Measurements from ENCODE around the gene YTHDF2.
A peak's percentile ranks its signal among the peaks of the same experiment; 100 is the strongest.

Gene YTHDF2

DNA sequence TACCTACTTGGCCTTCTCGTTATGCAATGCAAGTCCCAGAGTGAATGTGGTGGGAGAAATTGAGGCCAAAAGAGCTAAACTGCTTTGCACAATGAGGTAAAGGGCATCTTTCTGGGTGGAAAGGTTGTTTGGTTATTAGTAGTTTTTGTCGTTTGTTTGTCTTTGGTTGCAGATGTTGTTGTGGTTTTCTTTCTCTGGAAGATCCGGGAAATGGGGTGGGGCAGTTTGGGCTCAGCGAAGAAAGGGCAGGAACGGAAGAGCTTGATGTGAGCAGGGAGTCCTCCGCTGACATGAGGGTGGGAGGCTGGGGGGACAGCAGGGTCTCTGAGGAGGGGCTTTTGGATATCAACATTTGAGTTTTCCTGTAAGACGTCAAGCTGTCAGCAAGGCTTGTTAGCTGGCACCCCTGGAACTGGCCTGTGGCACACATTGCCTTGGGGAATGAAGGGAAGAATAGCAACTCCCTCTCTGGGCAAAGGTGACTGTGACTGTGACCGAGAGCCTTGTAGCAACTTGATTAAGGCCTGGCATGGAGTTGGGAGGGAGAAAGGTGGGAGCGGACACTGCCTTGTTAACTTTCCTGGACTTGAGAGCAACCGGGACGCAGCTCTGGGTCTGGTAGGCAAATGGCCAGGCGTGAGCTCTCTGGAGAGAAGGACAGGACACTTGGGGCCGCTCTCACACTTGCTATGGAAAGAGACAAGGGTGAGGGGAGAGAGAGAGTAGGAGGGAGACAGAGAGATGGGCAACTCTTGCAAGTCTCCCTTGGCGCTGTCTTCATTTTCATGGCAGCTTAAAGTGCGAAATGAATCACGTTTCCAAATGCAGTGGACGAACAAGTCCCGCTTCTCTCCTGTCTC lies 59.8 kb downstream of the YTHDF2 start:
- DNase-seq: no peak
- H3K4me3 Mint-ChIP-seq: no peak overlapping the region
- H3K36me3 Mint-ChIP-seq: no peaks in the 10 kb centered on the region
- CTCF ChIA-PET: interaction anchor here (1.4 kb wide), 1 partner anchor 12 kb away, joined by 5 read pairs; no protein-coding TSS in a partner anchor
- H3K27ac Mint-ChIP-seq: no peak overlapping the region
- H3K9me3 Mint-ChIP-seq: no peaks in the 10 kb centered on the region
- H3K4me1 Mint-ChIP-seq: peaks cover 5% of the 10 kb centered on the region
- peaks cover 47% of the 10 kb centered on the region for H3K27me3 Mint-ChIP-seq

DNA sequence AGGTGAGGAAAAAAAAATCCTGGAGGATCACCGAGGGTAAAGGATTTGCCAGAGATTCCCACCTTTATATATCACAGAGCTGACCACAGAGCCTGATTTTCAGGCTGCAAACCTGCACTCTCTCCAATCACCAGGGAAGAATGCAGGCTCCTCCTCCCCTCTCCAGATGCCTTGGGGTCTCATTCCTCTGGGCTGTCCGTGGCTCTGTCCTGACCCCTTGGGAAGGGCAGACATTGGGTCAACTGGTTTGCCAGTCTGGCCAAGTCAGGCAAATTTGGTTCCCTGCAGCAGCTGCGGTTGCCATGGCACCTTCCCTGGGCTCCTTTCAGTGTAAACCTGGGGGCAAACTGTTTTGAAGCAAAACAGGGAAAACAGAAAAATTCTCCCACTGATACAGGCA lies 63.6 kb downstream of the YTHDF2 start:
- Mint-ChIP-seq H3K9me3 (no peaks in the 10 kb centered on the region), H3K36me3 (no peaks in the 10 kb centered on the region), H3K4me3 (no peak overlapping the region), H3K27ac (no peak overlapping the region), H3K4me1 (peaks cover 5% of the 10 kb centered on the region), H3K27me3 (peaks cover 43% of the 10 kb centered on the region)
- CTCF ChIA-PET: no interaction called here
- DNase-seq: no peak

DNA sequence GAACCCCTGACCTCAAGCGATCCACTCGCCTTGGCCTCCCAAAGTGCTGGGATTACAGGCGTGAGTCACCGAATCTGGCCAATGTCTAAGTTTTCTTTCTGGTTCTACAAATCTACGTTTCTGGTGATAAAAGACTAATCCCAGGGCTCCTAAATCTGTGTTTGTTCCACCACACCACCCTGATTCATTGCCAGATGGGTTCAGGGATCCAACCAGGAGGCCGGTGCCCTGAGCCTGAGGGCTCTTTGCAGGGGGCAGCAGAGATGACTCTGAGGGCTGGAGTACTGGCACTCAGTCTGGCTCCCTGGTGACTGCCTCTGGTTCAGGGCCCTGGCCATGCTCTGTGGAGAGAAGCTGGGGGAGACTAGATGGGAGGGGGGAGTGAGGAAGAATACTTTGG lies 64.7 kb downstream of the YTHDF2 start:
- Mint-ChIP-seq H3K36me3 (no peaks in the 10 kb centered on the region), H3K4me3 (no peak overlapping the region), H3K9me3 (no peaks in the 10 kb centered on the region), H3K27ac (no peak overlapping the region), H3K27me3 (peaks cover 46% of the 10 kb centered on the region), H3K4me1 (peaks cover 1% of the 10 kb centered on the region)
- DNase-seq: no peak
- CTCF ChIA-PET: interaction anchor here (1.0 kb wide), 1 partner anchor 77 kb away, joined by 3 read pairs; no protein-coding TSS in a partner anchor

DNA sequence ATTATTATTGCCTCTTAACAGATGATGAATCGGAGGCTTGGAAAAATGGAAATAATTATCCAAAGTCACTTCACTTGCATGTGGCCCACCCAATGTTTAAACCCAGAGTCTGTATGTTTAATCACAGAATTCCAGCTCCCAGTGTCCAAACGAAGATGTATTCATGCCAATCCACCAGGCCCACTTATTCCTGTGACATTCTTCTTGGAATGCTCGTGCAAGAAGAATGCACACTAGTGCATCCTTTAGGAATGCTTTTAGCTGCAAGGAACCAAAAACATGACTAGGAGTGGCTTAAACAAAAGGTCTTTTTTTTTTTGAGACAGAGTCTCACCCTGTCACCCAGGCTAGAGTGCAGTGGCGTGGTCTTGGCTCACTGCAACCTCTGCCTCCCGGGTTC lies 66.3 kb downstream of the YTHDF2 start:
- Mint-ChIP-seq H3K36me3 (no peaks in the 10 kb centered on the region), H3K4me3 (no peak overlapping the region), H3K27me3 (peaks cover 39% of the 10 kb centered on the region), H3K4me1 (no peaks in the 10 kb centered on the region), H3K27ac (no peak overlapping the region), H3K9me3 (no peaks in the 10 kb centered on the region)
- CTCF ChIA-PET: interaction anchor here (1.9 kb wide), 1 partner anchor 18 kb away, joined by 5 read pairs; no protein-coding TSS in a partner anchor
- no peak for DNase-seq

DNA sequence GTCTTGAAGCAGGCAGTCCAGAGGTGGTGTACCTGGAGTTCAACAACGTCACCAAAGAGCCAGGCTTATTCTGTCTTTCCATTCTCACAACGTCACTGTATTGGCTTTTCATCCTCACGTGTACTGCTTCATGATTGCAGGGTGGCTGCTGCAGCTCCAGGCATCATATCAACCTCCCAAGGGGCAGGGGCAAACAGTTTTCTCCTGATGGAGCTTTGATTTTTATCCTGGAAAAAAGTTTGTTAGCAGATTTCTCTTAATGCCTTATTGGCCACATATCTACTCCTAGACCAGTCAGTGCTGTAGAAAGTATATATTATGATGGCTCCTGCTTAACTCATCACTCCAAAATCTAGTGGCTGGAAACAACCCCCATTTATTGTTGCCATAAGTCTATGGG lies 66.9 kb downstream of the YTHDF2 start:
- Mint-ChIP-seq H3K4me1 (no peaks in the 10 kb centered on the region), H3K36me3 (no peaks in the 10 kb centered on the region), H3K9me3 (no peaks in the 10 kb centered on the region), H3K27me3 (peaks cover 41% of the 10 kb centered on the region), H3K4me3 (no peak overlapping the region), H3K27ac (no peak overlapping the region)
- CTCF ChIA-PET: interaction anchor here (1.9 kb wide), 1 partner anchor 19 kb away, joined by 5 read pairs; no protein-coding TSS in a partner anchor
- no peak for DNase-seq

DNA sequence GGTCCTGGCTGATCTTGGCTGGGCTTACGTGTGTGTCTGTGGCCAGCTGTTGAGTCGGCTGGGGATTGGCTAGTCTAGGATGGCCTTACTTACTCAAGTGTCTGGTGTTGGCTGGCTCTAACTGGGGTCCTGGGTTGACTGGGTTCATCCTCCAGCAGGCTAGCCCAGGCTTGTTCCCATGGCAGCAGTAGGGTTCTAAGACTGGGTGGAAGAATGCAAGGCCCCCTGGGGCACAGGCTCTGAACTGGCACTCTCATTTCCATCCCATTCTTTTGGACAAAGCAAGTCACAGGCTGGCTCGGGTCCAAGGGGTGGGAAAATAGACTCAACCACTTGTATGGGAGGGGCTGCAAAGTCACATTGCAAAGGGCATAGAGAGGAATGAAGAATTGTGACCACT lies 67.3 kb downstream of the YTHDF2 start:
- H3K36me3 Mint-ChIP-seq: no peaks in the 10 kb centered on the region
- H3K9me3 Mint-ChIP-seq: no peaks in the 10 kb centered on the region
- H3K4me1 Mint-ChIP-seq: no peaks in the 10 kb centered on the region
- H3K27me3 Mint-ChIP-seq: peaks cover 45% of the 10 kb centered on the region
- CTCF ChIA-PET: no interaction called here
- no peak for DNase-seq
- no peak overlapping the region for H3K4me3 Mint-ChIP-seq
- H3K27ac Mint-ChIP-seq: no peak overlapping the region

DNA sequence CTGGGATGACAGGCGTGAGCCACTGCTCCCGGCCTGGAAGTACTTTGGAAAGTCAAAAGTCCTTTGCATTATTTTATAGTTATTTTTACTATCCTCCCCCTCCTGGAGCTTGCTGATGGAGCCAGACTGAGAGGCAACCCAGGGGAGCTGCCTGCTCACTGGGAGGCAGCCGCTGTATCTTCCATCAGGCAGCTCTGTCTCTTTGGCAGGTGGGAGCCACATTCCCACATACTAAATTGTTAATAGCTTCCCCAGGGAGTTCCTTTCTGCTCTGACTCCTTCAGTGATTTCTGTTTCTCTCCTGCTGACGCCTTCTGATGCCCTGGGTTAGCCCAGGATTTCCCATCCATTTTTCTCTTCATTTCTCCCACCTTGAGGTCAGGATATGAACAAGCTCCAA lies 70.3 kb downstream of the YTHDF2 start:
- no peaks in the 10 kb centered on the region for H3K36me3 Mint-ChIP-seq
- H3K27ac Mint-ChIP-seq: no peak overlapping the region
- no peaks in the 10 kb centered on the region for H3K9me3 Mint-ChIP-seq
- peaks cover 55% of the 10 kb centered on the region for H3K27me3 Mint-ChIP-seq
- DNase-seq: no peak
- CTCF ChIA-PET: interaction anchor here (1.2 kb wide), 2 partner anchors 22 to 70 kb away, joined by 3 read pairs; no protein-coding TSS in a partner anchor
- H3K4me3 Mint-ChIP-seq: no peak overlapping the region
- H3K4me1 Mint-ChIP-seq: peaks cover 3% of the 10 kb centered on the region

DNA sequence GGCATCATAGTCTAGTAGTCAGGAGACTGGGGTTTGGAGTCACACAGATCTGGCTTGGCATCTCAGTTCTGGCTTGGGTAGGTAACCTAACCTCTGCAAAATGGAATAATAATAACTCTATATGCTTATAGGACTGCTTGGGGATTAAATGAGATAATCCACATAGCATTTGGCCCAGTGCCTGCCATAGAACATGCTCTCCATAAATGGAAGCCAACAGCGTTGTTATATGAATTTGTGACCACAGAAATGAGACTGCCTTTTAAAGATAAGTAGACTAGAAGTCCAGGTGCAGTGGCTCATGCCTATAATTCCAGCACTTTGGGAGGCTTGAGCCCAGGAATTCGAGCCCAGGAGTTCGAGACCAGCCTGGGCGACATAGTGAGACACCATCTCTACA lies 71.2 kb downstream of the YTHDF2 start:
- no peaks in the 10 kb centered on the region for H3K36me3 Mint-ChIP-seq
- H3K27me3 Mint-ChIP-seq: peaks cover 62% of the 10 kb centered on the region
- H3K4me1 Mint-ChIP-seq: peaks cover 3% of the 10 kb centered on the region
- DNase-seq: no peak
- CTCF ChIA-PET: no interaction called here
- H3K9me3 Mint-ChIP-seq: no peaks in the 10 kb centered on the region
- no peak overlapping the region for H3K27ac Mint-ChIP-seq
- no peak overlapping the region for H3K4me3 Mint-ChIP-seq

DNA sequence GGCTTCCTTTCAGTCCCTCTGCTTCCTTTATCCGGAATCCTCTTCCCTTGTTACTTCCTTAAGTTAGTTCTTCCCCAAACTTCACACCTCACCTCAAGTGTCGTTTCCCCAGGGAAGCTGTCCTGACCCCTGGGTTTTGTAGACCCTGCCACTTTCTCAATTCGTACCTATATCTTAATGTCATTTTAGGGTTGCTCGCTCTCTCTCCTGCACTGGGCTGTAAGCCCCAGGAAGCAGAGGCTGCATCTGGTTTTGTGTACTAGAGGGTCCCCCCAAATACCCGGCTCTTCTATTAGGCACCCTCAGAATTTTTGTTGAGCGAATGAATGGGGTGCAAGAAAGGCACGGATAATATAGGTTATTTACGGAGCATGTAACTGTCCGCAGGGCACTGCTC lies 74.6 kb downstream of the YTHDF2 start:
- Mint-ChIP-seq H3K36me3 (no peaks in the 10 kb centered on the region), H3K4me1 (peaks cover 3% of the 10 kb centered on the region), H3K27me3 (peaks cover 81% of the 10 kb centered on the region), H3K9me3 (no peaks in the 10 kb centered on the region), H3K4me3 (no peak overlapping the region), H3K27ac (no peak overlapping the region)
- no peak for DNase-seq
- CTCF ChIA-PET: interaction anchor here (1.0 kb wide), 1 partner anchor 65 kb away, joined by 5 read pairs; no protein-coding TSS in a partner anchor

DNA sequence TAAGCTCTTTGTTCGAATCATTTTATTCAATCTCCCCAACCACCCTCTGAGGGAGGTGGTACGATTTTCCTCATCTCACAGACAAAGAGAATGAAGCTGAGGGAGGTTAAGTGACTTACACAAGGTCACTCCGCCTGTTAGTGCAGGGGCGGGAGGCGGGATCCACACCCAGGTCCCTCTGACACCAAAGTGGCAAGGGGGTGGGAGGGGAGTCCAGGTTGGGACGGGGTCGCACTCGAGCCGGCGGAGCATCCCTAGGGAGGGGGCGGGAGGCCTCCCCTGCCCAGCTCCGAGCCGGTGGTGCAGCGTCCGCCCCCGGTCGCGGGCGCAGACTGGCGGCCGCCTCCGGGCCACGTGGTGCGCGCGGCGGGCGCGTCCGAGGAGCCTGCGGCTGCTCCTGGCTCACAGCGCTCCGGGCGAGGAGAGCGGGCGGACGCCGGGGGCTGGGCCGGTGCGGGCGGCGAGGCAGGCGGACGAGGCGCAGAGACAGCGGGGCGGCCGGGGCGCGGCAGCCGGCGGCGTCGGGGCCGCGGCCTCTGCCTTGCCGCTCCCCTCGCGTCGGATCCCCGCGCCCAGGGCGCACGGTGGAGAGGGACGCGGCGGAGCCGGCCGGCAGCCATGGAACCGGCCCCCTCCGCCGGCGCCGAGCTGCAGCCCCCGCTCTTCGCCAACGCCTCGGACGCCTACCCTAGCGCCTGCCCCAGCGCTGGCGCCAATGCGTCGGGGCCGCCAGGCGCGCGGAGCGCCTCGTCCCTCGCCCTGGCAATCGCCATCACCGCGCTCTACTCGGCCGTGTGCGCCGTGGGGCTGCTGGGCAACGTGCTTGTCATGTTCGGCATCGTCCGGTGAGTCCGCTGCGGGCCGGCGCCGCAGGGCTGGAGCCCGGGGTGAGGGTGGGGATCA lies 75.3 kb downstream of the YTHDF2 start, which contains the start of gene OPRD1:
Gene OPRD1 (plus strand): TSS at position 405 of the 903 bp plus-strand sequence. CDS start 214 bp downstream, at position 619.
- H3K4me3 Mint-ChIP-seq: no peak within 1 kb of the TSS
- peaks cover 87% of the 10 kb centered on the region for H3K27me3 Mint-ChIP-seq
- DNase-seq: no peak
- H3K27ac Mint-ChIP-seq: no peak within 1 kb of the TSS
- CTCF ChIA-PET: interaction anchor here (1.0 kb wide), 1 partner anchor 65 kb away, joined by 5 read pairs; no protein-coding TSS in a partner anchor
- H3K4me1 Mint-ChIP-seq: peaks cover 3% of the 10 kb centered on the region
- H3K36me3 Mint-ChIP-seq: no peaks in the 10 kb centered on the region
- no peaks in the 10 kb centered on the region for H3K9me3 Mint-ChIP-seq

DNA sequence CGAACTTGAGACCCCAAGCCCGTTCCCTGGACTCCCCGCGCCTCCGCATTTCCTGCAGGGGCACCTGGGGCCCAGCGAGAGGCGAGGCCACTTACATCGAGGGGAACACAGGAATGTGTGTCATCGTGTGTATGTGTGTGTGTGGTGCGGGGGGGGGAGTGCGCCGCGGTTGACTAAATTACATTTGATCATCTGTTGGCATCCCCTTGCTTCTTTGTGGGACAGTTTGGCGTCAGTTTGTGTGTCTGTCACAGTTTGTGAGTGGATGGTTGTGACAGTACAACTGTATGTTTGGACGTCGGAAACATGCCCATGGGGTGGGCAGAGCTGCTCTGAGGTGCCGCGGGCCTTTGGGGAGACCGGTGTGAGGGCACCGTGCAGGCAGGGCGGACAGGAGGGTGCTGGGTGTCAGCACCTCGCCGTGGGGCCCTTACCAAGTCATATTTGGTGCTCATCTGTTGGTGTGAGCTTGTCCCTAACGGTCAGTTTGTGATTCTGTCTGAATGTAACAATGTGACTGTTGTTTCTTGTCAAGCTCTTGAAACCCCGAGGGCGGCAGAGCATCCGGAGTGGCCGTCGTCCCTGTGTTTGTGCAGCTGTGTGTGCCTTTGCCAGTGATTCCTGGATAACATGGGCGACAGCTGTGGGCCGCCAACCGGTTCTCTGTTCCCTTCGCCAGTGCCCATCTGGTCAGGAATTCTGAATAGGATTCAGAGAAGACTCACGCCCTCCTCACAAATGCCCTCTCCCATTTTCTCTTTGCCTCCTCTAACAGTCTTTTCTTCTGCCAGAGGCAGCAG lies 76.1 kb downstream of the YTHDF2 start:
- Mint-ChIP-seq H3K9me3 (no peaks in the 10 kb centered on the region), H3K4me3 (no peak overlapping the region), H3K27me3 (peaks cover 89% of the 10 kb centered on the region), H3K27ac (no peak overlapping the region), H3K4me1 (peaks cover 3% of the 10 kb centered on the region), H3K36me3 (no peaks in the 10 kb centered on the region)
- no peak for DNase-seq
- CTCF ChIA-PET: no interaction called here

DNA sequence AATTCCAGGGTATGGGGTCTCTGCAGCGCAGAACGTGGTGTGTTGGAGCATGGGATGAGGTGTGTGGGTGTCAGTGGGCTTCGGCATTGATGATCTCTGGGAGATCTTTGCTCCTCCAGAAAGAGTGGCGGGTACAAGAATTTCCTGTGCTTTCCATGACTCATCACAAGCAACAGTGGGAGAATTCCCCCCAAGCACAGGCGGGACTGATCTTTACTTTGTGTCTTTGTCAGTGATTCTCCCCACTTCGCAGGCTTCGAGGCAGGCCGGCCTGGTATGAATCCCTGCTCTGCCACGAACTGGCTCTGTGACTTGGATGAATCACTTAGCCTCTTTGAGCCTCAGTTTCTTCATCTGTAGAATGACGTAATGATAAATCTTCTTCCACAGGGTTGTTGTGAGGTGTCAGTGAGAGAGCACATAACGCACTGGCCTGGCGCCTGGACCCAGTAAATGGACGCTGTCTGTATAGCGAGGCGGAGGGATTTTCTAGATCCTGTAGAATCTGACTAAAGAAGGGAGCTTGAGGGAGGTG lies 77.3 kb downstream of the YTHDF2 start:
- Mint-ChIP-seq H3K4me3 (no peak overlapping the region), H3K36me3 (no peaks in the 10 kb centered on the region), H3K9me3 (no peaks in the 10 kb centered on the region), H3K27ac (no peak overlapping the region), H3K27me3 (peaks cover 95% of the 10 kb centered on the region), H3K4me1 (peaks cover 3% of the 10 kb centered on the region)
- no peak for DNase-seq
- CTCF ChIA-PET: interaction anchor here (0.6 to 1.1 kb wide), 2 partner anchors 29 to 93 kb away, joined by 3 to 6 read pairs; no protein-coding TSS in a partner anchor

DNA sequence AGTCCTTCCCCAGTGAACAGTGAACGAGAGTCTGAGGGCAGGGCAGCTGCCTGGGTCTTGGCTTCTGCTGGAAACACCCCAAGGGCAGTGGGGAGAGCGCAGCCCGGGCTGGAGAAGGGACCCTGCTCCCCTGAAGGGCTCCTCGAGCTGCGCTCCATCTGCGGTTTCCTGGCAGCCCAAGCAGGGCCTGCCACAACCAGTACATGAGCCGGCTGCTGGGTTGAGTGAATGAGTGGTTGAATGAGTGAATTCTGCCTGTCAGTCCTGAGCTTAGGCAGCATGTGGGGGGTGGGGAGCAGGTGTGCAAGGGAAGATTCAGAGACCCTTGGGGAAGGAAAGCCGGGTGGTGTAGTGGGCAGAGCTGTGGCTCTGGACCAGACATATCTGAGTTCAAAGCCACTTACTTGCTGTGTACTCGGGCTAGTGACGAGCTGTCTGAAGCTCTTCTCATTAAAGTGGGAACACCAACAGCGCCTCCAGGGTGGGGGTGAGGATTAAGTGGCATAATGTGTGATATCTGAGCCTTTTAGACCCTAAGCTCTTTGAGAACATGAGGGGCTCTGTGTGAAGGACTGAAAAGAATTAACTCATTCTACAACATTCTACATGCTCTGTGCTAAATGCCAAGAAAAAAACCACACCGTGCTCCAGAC lies 78.9 kb downstream of the YTHDF2 start:
- peaks cover 3% of the 10 kb centered on the region for H3K4me1 Mint-ChIP-seq
- CTCF ChIA-PET: interaction anchor here (0.5 to 1.1 kb wide), 2 partner anchors 38 to 59 kb away, joined by 3 read pairs; no protein-coding TSS in a partner anchor
- peaks cover 88% of the 10 kb centered on the region for H3K27me3 Mint-ChIP-seq
- no peaks in the 10 kb centered on the region for H3K36me3 Mint-ChIP-seq
- no peak overlapping the region for H3K27ac Mint-ChIP-seq
- H3K4me3 Mint-ChIP-seq: no peak overlapping the region
- DNase-seq: peak; percentile 33
- no peaks in the 10 kb centered on the region for H3K9me3 Mint-ChIP-seq
